HG03196 (cell line): ENCODE measurements around the gene HOXD4.

Experiments used
- ATAC-seq: cut with Tn5 transposase; IDR thresholded peaks from one replicate; pipeline ENCODE4 v1.9.1; 2021; ENCODE audit not compliant: unreplicated experiment

HOXD4 gene

DNA sequence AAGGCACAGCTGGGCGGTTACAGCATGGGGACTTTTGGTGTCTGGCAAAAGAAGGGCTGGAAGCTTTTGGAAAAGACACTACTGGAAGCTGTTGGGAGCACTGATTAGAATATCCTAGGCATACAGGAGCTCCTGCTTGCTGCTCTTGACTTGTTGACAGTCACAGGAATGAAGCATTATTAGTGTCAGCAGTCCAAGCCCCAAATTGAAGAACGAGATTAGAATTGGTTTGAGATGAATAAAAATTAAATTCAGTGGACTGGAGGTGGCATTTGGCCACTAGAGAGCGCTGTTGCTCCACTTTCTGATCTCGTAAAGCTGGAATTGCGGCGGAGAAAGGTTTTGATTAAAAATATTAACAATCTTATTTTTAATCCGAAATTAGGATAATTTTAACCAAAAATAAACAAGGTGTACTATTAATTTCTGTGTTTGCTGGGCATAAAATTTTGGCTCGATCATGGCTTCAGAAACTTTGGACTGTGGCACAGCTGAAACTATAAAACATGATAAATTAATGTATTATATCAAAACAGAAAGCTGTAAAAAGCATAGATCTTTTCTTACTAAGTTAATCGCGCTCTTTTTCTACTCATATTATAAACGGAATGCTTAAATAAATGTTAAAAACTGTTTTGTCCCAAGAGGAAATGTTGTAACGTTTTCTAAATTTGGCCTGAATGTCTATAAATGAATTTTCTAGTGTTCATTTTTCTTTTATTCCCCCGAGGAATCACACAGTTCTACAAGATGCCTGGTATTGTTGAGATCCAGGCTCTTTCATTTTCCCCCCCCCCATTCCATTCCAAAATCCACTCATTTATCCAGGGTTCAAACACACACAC, 24.2 kb upstream of the HOXD4 start:
- ATAC-seq = no peak

DNA sequence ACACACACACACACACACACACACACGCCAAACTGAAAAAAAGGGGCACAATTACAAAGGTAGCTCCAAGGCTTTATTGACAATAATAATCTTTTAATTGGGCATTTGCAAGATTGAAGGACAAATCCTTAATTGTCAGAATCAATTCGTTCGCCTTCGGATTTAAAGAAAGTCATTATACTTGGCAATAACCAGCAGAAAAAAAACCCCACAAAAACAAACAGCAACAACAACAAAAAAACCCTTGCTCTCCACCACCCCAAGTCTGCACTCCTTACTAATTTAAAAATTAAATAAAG, 23.6 kb upstream of the HOXD4 start:
- no peak for ATAC-seq

DNA sequence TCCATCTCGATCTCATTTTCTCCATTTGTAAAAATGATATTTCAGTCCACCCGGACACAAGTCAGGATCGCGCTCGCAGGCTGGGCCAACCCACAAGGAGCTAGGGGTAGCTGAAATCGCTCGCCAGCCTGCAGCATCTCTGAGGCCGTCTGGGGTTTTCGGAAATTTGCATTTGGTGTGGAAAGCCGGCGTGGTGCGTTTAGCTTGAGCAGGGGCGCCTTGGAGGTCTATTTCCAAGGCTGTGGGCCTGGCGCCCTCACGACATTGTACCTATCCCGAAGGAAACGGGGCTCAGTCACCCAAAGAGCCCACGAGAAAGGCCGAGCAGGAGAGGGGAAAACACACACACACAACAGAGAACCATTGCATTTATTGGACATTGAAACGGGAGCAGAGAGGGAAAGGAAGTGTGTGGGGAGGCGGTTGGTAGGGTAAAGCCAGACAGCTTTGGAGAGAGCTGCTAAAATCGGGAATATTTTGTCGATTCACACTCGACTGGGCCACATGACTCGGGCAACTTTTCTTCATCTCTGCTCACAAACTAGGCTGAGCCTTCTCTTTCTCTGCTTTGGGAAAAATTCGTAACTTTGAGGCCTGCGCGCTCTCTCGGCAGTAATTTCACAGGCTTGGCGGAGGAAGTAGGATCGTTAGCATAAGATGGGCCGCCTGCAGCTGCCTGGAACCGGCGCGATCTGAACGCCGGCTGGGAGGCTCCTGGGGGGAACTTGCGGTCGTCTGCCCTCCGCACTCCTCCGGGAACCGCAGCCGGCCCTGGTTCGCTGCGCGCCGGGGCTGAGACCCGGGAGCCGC, 23.0 kb upstream of the HOXD4 start:
- no peak for ATAC-seq

DNA sequence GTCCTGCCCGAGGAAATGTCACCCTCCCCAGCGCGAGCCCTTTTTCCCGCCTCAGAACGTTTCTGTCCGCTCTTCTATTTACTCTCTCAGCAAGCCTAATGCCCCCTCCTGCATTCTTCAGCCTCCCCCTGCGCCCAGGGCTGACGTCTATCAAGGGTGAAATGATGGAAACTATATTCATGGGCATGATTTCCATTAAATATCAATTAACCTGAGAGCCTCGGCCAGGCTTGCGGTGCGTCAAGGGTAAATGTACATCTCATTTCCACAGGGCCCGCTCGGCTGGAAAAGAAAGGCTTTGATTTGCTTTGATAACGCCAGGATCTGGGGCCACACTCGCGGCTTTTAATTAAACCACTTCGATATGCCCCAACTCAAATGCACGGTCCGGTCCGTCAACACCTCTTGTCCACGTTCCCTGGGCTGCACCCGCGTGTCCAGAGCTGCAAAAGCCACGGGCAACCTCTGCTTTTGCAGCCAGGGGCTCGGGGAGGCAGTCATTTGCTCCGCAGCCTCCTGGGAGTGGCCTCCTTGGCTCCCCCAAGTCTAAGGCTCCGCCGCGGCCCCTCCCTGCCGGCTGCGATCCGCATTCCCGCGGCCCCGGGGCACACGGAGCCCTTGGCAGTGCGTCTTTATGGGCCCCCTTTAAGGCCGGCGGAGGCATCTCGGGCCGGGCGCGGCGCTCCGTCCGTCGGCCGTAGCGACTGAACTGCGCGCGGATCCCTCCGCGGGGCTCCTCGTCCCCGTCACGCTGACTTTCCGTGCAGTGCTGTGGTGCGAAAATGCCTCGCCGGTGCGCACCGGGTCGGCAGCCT, 22.2 kb upstream of the HOXD4 start, which contains the start of gene HOXD8:
HOXD8 (plus strand) TSS at position 724 of the 815 bp plus-strand sequence. CDS start 662 bp downstream, outside the sequence.
- no peak for ATAC-seq

DNA sequence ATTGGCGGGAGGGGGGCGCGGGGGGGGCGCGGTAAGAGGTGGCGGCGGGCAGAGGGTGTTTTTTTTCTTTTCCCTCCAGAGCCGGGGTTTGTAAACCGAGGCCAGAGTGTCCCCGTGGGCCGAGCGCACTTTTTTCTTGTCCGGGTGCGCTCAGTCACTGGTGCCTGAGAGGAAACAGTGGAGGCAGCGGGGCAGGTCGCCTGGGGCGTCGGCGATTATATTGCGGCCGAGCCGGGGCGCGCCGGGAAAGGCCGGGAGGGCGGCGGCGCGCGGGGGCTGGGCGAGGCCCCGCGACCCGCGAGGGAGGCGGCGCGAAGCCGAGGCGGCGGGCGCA, 21.6 kb upstream of the HOXD4 start:
- ATAC-seq = no peak

DNA sequence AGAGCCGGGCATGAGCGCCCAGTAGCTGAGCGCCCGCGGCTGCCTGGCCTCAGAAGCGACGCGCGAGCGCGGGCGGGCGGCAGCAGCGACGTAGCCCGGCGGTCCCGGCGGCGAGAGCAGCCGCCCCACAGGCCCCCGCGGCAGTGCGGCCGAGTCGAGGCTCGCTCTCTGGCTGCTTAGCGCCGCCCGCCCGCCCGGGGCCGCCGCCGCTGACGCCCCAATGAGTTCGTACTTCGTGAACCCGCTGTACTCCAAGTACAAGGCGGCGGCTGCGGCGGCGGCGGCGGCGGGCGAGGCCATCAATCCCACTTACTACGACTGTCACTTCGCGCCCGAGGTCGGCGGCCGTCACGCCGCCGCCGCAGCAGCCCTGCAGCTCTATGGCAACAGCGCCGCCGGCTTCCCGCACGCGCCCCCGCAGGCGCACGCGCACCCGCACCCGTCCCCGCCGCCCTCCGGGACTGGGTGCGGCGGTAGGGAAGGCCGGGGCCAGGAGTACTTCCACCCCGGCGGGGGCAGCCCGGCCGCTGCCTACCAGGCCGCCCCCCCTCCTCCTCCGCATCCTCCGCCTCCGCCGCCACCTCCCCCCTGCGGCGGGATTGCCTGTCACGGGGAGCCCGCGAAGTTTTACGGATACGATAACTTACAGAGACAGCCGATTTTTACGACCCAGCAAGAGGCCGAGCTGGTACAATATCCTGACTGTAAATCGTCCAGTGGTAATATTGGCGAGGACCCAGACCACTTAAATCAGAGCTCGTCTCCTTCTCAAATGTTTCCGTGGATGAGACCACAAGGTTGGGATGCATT, 21.0 kb upstream of the HOXD4 start:
- no peak for ATAC-seq

DNA sequence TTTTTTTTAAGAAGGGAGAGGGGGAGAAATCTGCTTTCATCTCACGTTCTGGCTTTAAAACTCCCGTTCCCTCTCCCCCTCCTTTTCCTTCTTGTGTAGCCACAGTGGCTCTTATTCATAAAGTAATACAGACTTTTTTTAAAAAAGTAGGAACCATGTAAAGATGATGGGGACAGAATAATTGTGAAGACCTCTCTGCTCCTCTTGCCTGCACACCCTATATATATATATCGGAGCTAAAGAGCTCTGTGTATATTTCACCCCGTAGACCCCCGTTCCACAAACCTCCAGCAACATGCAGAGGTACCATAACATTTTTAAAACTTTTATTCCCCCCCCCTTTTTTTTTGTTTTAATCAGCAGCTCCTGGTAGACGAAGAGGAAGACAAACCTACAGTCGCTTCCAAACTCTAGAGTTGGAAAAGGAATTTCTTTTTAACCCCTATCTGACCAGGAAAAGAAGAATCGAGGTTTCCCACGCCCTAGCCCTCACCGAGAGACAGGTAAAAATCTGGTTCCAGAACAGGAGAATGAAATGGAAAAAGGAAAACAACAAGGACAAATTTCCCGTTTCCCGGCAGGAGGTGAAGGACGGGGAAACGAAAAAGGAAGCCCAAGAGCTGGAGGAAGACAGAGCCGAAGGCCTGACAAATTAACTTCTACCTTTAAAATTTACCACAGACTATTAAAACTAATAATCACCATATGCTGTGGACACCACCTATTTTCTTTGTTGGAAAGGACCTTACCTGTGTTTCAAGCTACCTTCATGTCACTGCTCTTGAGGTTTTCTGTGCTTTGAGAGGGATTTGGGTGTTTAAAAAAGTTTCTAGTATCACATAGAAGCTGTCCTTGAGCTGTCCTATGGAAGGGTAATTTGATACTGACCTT, 20.1 kb upstream of the HOXD4 start:
- no peak for ATAC-seq

DNA sequence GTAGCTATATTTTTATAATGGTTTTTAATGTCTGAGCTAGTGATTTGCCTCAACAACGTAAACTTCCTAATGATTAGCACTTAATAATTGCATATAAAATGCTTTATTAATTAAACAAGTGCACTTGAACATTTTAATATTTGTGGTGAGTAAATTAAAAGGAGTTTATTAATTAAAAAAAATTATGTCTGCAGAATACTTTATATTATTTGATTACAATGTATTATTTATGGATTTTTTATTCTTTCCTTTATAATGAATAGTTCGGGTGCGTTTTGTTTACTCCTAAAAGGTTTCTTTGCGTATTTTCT, 19.5 kb upstream of the HOXD4 start:
- no peak for ATAC-seq

DNA sequence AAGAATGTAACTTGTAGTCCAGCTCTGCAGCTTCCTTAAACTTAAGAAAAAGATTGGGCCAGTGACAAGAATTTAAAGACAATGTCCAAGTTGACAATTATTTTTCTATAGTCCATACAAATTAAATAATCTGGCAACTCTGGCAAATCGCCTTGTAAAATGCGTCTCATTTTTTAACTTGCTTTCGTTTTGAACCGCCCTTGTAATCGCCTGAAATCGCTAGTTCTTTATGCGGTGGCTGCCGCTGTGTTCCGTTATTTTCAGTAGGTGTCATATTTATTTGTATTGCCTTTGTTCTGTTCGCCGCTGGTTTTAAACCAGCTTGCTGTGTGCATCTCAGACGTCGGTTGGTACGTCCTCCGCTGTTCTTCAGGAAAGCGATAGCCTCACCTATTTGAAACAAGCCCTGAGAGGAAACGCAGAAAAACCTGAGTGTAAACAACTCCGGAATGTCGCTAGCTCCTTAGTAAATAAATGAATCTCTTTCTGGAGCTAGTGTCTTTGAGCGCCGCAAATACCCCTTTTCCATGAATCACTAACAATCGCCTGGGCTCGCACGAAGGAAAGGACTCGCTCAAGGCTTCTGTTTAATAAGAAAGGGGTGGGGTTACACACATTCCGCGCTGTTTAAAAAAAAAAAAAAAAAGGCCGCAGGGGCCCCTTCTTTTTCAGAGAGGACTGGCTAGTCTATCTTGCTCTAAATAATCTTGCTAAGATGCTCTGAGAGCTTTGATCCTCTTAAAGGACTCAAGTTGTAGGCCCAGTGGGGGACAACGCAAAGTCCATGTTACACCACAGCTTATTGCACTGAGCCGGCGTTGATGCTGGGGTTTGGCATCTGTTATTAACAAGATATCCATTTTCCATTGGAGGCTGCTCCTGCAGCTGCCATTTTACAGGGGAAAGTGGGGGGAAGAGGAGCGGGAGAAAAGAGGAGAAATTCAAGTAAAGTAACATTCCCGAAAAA, 18.9 kb upstream of the HOXD4 start:
- no peak for ATAC-seq

DNA sequence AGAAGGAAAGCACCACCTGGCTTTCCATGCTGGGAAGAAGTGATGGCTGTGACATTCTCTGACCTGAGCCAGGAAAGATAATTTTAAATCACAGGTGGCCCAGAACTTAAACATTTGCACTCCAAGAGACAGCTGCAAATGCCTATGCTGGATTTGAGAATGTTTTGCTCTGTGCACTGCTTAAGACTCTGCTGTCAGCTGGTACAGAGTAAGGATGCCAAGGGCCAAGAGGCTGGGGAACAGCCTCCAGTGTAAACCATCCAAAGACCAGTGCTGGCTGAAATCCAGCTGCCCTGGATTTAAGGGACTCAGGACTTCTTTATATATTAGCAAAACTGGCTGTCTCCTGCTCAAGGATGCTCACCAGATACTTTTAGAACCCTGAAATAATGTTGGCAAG, 18.0 kb upstream of the HOXD4 start:
- no peak for ATAC-seq

DNA sequence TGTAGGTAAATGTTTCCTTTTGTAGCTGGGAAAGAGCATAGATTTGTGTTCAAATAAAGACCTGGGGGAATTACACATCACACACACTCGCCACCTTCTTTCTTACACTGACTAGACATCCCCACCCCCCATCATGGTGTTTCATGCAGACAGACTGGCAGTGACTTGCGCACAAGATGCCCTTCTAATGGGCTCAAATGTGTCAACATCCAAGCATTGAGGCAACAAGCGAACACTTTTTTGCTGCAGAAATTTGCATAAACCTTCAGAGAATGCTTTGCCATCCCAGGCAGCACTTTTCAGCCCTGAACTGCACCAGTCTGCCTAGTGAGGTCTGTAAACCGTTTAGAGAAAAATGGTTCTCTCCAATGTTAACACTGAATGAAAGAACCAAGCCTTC, 17.3 kb upstream of the HOXD4 start:
- no peak for ATAC-seq

DNA sequence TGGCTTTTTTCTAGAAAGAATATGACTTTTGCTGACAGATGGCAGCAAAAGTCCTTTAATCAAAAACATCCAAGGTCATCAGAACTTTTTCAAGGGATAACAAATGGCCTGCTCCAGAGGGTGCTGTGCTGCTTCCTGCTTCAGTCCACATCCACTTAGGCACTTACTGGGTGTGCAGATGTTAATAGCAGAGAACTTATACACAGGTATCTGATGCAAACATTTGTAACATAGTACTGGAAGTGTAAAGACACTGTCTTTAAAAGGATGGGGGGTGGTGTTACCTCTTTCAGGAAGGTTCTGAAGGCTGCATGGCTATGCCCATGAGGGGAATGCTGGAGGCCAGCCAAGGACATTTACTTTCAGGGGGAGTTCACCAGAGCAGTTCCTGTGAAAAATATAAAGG, 16.3 kb upstream of the HOXD4 start:
- no peak for ATAC-seq

DNA sequence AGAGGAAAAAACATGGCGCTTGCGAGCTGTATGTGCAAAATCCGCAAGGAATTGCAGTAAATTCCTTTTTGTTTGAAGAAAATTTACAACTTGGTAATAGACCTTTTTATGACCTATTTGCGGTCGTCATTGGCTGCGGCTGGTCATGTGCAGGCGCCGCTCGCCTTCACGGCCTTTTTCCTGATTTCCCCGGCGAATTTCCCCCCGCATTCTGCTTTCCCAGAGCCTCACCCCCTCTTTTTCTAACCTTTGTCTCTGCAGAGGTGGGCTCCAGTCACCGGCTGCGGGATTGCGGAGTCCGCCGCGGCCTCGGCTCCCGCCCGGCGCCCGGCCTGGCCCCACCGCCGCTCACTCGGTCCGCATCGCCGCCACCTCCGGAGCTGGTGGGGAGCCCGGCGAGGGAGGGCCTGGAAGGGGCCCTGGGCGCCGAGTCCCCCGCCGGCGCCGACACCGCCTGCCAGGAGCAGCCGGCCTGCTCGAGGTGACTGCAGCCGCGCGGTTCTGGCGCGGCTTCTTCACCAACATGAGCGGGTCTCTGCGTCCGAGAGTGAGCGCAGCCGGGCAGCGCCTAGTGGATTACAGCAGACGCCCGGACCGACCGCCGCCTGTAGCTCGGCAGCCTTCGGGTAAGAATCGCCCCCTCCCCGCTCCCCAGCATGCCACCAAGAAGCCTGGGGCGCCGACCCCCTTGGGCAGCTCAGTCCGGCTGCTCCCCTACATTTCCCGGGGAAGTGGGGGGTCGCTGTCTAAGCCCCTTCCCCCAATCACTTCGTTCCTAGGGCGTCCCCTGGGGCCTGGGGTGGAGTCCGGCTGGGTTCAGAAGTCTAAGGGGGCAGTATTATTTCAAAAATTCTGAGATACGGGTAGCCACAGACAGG, 14.7 kb upstream of the HOXD4 start:
- ATAC-seq = no peak

DNA sequence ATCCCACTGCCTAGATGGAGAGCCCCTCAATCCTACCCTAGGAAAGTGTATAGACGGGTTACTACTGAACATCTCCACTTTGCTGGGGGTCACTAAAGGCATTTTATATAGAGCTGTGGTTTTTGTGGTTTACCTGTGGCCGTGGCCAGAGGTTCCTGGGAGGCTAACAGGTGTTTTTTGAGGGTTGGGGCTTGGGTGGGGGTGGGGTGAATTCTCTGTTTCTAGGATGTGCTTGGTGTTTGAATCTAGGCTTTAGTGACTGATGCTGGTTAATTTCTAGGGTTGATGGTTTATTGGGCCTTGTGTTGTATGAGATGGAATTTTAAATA, 14.1 kb upstream of the HOXD4 start:
- no peak for ATAC-seq

DNA sequence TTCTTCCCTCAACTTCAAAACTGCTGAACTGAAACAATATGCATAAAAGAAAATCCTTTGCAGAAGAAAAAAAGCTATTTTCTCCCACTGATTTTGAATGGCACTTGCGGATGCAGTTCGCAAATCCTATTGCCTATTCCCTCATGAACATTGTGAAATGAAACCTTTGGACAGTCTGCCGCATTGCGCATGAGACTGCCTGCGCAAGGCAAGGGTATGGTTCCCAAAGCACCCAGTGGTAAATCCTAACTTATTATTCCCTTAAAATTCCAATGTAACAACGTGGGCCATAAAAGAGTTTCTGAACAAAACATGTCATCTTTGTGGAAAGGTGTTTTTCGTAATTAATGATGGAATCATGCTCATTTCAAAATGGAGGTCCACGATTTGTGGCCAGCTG, 13.4 kb upstream of the HOXD4 start:
- no peak for ATAC-seq

DNA sequence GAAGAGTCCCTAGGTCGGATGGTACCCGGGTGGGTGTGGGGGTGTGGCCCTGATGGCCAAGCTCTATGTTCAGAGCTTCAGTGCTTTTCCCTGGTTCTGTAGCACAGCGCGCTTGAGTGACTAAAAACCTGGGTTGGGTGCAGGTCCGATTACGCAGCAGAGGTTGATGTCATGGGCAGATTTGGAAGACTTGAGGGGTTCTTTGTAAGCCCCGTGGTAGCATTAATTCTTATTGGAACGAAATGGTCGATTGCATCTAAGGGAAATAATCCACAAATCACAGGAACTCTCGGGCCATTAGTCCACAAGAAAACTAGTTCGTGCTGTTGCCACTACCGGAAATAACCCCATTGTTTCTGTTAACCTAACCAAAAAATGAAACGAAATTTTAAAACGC, 12.8 kb upstream of the HOXD4 start:
- ATAC-seq = no peak

DNA sequence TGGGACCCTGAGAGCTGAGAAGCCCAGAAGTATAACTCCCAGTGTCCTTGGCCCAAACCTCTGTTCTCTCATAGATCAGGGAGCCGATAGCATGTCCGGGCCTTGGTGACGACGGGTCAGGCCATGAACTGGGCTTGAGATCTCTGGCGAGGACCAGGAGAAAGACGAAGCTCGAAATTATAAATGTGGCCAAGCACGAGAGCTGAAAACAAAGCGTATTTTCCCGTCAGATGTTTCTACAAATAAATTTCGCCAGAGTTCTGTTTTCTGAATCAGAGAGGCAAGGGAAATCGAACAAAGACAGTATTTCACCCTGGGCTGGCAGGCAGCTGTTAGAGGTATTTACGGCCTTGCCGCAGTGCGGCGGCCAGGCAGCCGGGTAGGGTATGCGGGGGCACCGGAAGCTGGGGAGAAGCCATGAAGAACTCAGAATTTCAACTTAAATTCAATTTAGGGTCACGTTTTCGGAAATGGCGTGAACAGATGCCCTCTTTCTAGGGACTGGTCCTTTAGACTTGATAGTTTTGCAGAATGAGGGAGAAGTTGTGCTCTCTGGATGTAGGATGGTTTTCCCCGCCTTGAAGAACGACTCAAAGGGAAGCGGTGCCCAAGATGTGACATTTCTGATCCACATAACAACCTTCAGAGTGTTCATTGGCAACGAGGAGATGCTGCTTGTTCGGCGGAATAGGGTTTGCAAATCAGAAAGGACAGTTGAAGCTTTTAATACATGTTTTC, 12.3 kb upstream of the HOXD4 start:
- no peak for ATAC-seq
